Astrocyte (in vitro differentiated cells and primary cell): Measurements from ENCODE around the gene JMJD6. TPM values are rescaled to one million over a fixed set of nuclear protein-coding genes. Genes with fewer than 3 reads are reported as not detected.

Source experiments
- DNase-seq: peaks from one replicate; pipeline ENCODE4 v3.0.0-alpha.2; 2010; ENCODE audit warnings: low read depth
- FAIRE-seq: peaks from 2 replicates; lab custom pipeline; 2011; peaks lifted over from hg19 to GRCh38; lab: Jason Lieb, UNC
- H2AFZ ChIP-seq: 2 replicates; pipeline ENCODE4 v1.6.0; 2012; ENCODE audit warnings: low read depth, low read length, inconsistent platforms
- H3K27ac ChIP-seq: 2 replicates; pipeline ENCODE4 v1.5.1; 2011; ENCODE audit warnings: low read depth, low read length, inconsistent platforms
- H3K27me3 ChIP-seq: 2 replicates; pipeline ENCODE4 v1.6.0; 2011; ENCODE audit warnings: low read length, inconsistent platforms; ENCODE audit not compliant: insufficient read depth
- H3K36me3 ChIP-seq: 2 replicates; pipeline ENCODE4 v1.5.1; 2011; ENCODE audit warnings: low read length, inconsistent platforms; ENCODE audit not compliant: insufficient read depth
- H3K4me1 ChIP-seq: 2 replicates; pipeline ENCODE4 v1.5.1; 2011; ENCODE audit warnings: low read length, inconsistent platforms; ENCODE audit not compliant: insufficient read depth
- H3K4me2 ChIP-seq: 2 replicates; pipeline ENCODE4 v1.6.0; 2012; ENCODE audit warnings: low read length, inconsistent platforms
- H3K4me3 ChIP-seq: 2 replicates; pipeline ENCODE4 v1.5.1; 2011; ENCODE audit warnings: low read depth, mild to moderate bottlenecking, low read length, inconsistent platforms; ENCODE audit not compliant: insufficient read depth
- H3K79me2 ChIP-seq: 2 replicates; pipeline ENCODE4 v1.6.0; 2012; ENCODE audit warnings: mild to moderate bottlenecking, low read length, inconsistent platforms; ENCODE audit not compliant: insufficient read depth
- H3K9ac ChIP-seq: 2 replicates; pipeline ENCODE4 v1.6.0; 2012; ENCODE audit warnings: mild to moderate bottlenecking, low read length, inconsistent platforms
- H3K9me3 ChIP-seq: 2 replicates; pipeline ENCODE4 v1.5.1; 2012; ENCODE audit warnings: low read depth, mild to moderate bottlenecking, low read length, inconsistent platforms; ENCODE audit not compliant: insufficient read depth
- H4K20me1 ChIP-seq: 2 replicates; pipeline ENCODE4 v1.6.0; 2012; ENCODE audit warnings: low read length, inconsistent platforms; ENCODE audit not compliant: insufficient read depth
- H3K27ac Mint-ChIP-seq: one replicate; pipeline ENCODE4 v1.8.0; 2021; ENCODE audit warnings: mild to moderate bottlenecking, mixed read lengths; ENCODE audit not compliant: unreplicated experiment
- H3K27me3 Mint-ChIP-seq: one replicate; pipeline ENCODE4 v1.8.0; 2021; ENCODE audit warnings: low read depth, mixed read lengths; ENCODE audit not compliant: unreplicated experiment
- H3K36me3 Mint-ChIP-seq: one replicate; pipeline ENCODE4 v1.8.0; 2021; ENCODE audit warnings: low read depth, mixed read lengths; ENCODE audit not compliant: unreplicated experiment
- H3K4me1 Mint-ChIP-seq: one replicate; pipeline ENCODE4 v1.8.0; 2021; ENCODE audit warnings: low read depth, mixed read lengths; ENCODE audit not compliant: unreplicated experiment
- H3K4me3 Mint-ChIP-seq: one replicate; pipeline ENCODE4 v1.8.0; 2021; ENCODE audit warnings: mild to moderate bottlenecking, moderate library complexity, mixed read lengths; ENCODE audit not compliant: unreplicated experiment
- H3K9me3 Mint-ChIP-seq: one replicate; pipeline ENCODE4 v1.8.0; 2021; ENCODE audit warnings: mild to moderate bottlenecking, mixed read lengths; ENCODE audit not compliant: unreplicated experiment
- CTCF ChIP-seq: IDR thresholded peaks from 2 replicates; pipeline ENCODE4 v1.5.1; 2011; ENCODE audit warnings: low read depth, mild to moderate bottlenecking, inconsistent platforms, low read length, moderate library complexity; ENCODE audit not compliant: insufficient read depth
- EZH2 ChIP-seq: IDR thresholded peaks from 2 replicates; pipeline ENCODE4 v1.6.1; 2012; ENCODE audit warnings: mild to moderate bottlenecking, low read length, inconsistent platforms; ENCODE audit not compliant: insufficient read depth
- total RNA-seq: library from RNA; stranded (reverse); gene quantifications from 2 replicates; pipeline ENCODE4 v1.2.1, GENCODE V29; 2021

Gene JMJD6
- total RNA-seq, 1 donor from 2014 or later, result 45.5 TPM

- Mint-ChIP-seq H3K36me3 (peaks cover 13% of the 10 kb centered on the region), H3K27ac (no peak overlapping the region), H3K4me1 (peaks cover 25% of the 10 kb centered on the region), H3K4me3 (peak overlapping the region; percentile 20), H3K27me3 (no peaks in the 10 kb centered on the region), H3K9me3 (no peaks in the 10 kb centered on the region)
- H3K36me3 ChIP-seq, result peaks cover 5% of the 10 kb centered on the region
- H3K4me2 ChIP-seq, result no peak overlapping the region
- DNase-seq (no peak), FAIRE-seq (no peak)
- H4K20me1 ChIP-seq, result peaks cover 73% of the 10 kb centered on the region
- H3K4me3 ChIP-seq, result no peak overlapping the region
- peaks cover 23% of the 10 kb centered on the region for H3K4me1 ChIP-seq
- H3K9ac ChIP-seq, result no peak overlapping the region
- no peaks in the 10 kb centered on the region for H3K9me3 ChIP-seq
- H3K27me3 ChIP-seq, result no peaks in the 10 kb centered on the region
- no peak overlapping the region for H2AFZ ChIP-seq
- H3K27ac ChIP-seq, result no peak overlapping the region
- peaks cover 22% of the 10 kb centered on the region for H3K79me2 ChIP-seq
- no peak for TF ChIP-seq EZH2
- no peak for TF ChIP-seq CTCF
Observed at GRCh38 chr17:76683011-76683755, 43.2 kb downstream of the JMJD6 start.

DNA sequence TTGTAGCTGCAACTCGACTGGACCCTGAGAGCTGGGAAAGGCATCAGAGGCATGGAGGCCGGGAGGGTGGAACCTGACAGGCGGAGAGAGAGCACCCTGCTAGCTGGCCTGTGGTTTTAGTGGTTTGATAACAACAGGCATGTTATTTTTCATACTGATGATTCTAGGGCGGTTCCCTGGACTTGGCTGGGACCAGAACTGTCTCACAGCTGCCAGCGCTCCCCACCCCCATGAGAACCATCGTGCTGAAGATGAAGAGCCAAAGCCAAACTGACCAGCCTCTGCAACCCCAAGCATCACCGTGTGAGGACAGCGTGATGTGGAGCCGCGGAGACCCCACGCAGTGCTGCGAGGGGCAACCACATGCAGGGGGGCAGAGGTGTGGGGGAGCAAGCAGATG lies 44.1 kb downstream of the JMJD6 start:
- Histone ChIP-seq H3K9ac (no peak overlapping the region), H3K27ac (no peak overlapping the region)
- no peaks in the 10 kb centered on the region for H3K9me3 Mint-ChIP-seq

More for the DNA sequence above, 44.1 kb downstream of the JMJD6 start:
- FAIRE-seq, result no peak
- peaks cover 17% of the 10 kb centered on the region for H3K79me2 ChIP-seq
- H4K20me1 ChIP-seq, result peaks cover 64% of the 10 kb centered on the region
- Mint-ChIP-seq H3K4me3 (peak overlapping the region; percentile 50), H3K27ac (peak overlapping the region; percentile 38), H3K27me3 (no peaks in the 10 kb centered on the region), H3K36me3 (peaks cover 9% of the 10 kb centered on the region), H3K4me1 (peaks cover 20% of the 10 kb centered on the region)
- no peak overlapping the region for H3K4me3 ChIP-seq
- H2AFZ ChIP-seq, result no peak overlapping the region
- H3K4me1 ChIP-seq, result peaks cover 19% of the 10 kb centered on the region
- TF ChIP-seq EZH2 (no peak), CTCF (no peak)
- peak overlapping the region; percentile 25 for H3K4me2 ChIP-seq
- no peaks in the 10 kb centered on the region for H3K27me3 ChIP-seq
- no peaks in the 10 kb centered on the region for H3K9me3 ChIP-seq
- DNase-seq, result peak; percentile 88
- peaks cover 5% of the 10 kb centered on the region for H3K36me3 ChIP-seq
